Measurements from ENCODE around the gene UNK.

UNK gene

DNA sequence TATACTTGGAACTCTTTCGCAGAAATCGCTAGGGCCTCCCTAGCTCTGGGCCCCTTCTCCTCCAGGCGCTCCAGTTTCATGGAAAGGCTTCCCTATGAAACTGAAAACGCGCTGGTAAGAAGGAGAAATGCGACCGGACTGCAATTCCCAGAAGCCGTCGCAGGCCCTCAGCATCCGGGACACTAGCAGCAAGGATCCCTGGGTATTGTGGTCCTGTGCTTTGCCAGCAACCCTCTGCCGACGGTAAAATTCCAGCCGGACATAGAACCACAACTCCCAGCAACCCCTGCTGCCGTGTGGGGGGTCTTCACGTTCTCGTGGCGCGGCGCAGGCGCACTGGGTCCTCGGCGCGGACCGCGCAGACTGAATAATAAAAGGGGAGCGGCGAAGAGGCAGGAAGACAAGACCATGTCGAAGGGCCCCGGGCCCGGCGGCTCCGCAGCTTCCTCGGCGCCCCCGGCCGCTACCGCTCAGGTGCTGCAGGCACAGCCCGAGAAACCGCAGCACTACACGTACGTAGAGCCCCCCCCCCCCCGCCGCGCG is at the start of gene UNK:
Gene UNK (plus strand): TSS at position 334 of the 543 bp plus-strand sequence. CDS start 75 bp downstream, at position 409.
- TF ChIP-seq, protein P1, sequence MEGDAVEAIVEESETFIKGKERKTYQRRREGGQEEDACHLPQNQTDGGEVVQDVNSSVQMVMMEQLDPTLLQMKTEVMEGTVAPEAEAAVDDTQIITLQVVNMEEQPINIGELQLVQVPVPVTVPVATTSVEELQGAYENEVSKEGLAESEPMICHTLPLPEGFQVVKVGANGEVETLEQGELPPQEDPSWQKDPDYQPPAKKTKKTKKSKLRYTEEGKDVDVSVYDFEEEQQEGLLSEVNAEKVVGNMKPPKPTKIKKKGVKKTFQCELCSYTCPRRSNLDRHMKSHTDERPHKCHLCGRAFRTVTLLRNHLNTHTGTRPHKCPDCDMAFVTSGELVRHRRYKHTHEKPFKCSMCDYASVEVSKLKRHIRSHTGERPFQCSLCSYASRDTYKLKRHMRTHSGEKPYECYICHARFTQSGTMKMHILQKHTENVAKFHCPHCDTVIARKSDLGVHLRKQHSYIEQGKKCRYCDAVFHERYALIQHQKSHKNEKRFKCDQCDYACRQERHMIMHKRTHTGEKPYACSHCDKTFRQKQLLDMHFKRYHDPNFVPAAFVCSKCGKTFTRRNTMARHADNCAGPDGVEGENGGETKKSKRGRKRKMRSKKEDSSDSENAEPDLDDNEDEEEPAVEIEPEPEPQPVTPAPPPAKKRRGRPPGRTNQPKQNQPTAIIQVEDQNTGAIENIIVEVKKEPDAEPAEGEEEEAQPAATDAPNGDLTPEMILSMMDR (conservative IDR thresholded peaks at IDR 0.05; ENCODE audit: control insufficient read depth, insufficient read depth, low read depth, low read length) = no peak
- H3K4me3 ChIP-seq (ENCODE audit: control insufficient read depth, low read depth, low read length) = peak within 1 kb of the TSS; percentile 75

GRCh38 chr17:75736173-75736835 is 48.3 kb upstream of the UNK start:
- TF ChIP-seq, protein P1 (conservative IDR thresholded peaks at IDR 0.05; ENCODE audit: control insufficient read depth, insufficient read depth, low read depth, low read length) = no peak
- H3K4me3 ChIP-seq (ENCODE audit: control insufficient read depth, low read depth, low read length) = no peak overlapping the region
- DNase-seq (ENCODE audit: low read depth) = no peak

More for the DNA sequence above, at the start of gene UNK:
- DNase-seq (ENCODE audit: low read depth) = peak; percentile 100

DNA sequence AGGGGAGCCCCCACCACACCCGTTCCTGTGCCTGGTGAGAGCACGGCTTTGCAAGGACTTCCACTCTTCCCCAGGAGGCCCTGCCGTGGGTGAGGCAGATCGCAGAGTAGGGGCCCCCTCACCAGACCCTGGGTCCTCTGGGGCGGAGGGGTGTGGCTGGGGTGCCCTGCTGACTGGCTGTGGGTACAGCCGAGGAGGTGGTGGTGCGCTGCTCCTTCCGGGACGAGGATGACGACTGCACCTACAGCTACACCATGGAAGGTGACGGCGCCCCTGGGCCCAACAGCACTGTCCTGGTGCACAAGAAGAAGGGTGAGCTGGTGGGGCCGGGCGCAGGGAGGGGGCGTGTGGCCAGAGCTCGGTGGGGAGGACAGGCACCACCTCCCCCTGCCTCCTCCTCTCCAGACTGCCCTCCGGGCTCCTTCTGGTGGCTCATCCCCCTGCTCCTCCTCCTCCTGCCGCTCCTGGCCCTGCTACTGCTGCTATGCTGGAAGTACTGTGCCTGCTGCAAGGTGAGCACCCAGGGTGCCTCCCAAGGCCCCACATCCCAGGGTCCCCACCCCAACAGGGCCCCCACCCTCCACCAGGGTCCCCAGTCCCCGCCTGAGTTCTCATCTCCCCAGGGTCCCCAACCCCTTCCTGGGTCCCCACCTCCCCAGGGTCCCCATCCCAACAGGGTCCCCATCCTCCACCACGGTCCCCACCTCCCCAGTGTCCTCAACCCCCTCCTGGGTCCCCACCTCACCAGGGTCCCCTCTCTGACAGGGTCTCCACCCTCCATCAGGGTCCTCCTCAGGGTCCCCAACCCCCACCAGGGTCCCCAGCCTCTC is 47.3 kb upstream of the UNK start:
- no peak for DNase-seq (ENCODE audit: low read depth)
- TF ChIP-seq, protein P1 (conservative IDR thresholded peaks at IDR 0.05; ENCODE audit: control insufficient read depth, insufficient read depth, low read depth, low read length) = no peak
- H3K4me3 ChIP-seq (ENCODE audit: control insufficient read depth, low read depth, low read length) = no peak overlapping the region

GRCh38 chr17:75738218-75738802 is 46.3 kb upstream of the UNK start:
- no peak overlapping the region for H3K4me3 ChIP-seq (ENCODE audit: control insufficient read depth, low read depth, low read length)
- TF ChIP-seq, protein P1 (conservative IDR thresholded peaks at IDR 0.05; ENCODE audit: control insufficient read depth, insufficient read depth, low read depth, low read length) = no peak
- DNase-seq (ENCODE audit: low read depth) = peak; percentile 37

GRCh38 chr17:75739174-75739573 is 45.4 kb upstream of the UNK start:
- no peak overlapping the region for H3K4me3 ChIP-seq (ENCODE audit: control insufficient read depth, low read depth, low read length)
- no peak for DNase-seq (ENCODE audit: low read depth)
- TF ChIP-seq, protein P1 (conservative IDR thresholded peaks at IDR 0.05; ENCODE audit: control insufficient read depth, insufficient read depth, low read depth, low read length) = no peak

GRCh38 chr17:75739801-75740200 is 44.8 kb upstream of the UNK start:
- no peak overlapping the region for H3K4me3 ChIP-seq (ENCODE audit: control insufficient read depth, low read depth, low read length)

More at GRCh38 chr17:75739801-75740200, 44.8 kb upstream of the UNK start:
- no peak for DNase-seq (ENCODE audit: low read depth)
- TF ChIP-seq, protein P1 (conservative IDR thresholded peaks at IDR 0.05; ENCODE audit: control insufficient read depth, insufficient read depth, low read depth, low read length) = no peak

All from fibroblast of mammary gland (primary cell).